ENCODE measurements around the gene TPST1.

The TPST1 gene

GRCh38 chr7:66301249-66301648 lies 96.1 kb downstream of the TPST1 start:
- no peak overlapping the region for H3K4me3 ChIP-seq (ENCODE audit: low read depth, low read length)
- no peak for DNase-seq (ENCODE audit: low read depth)

GRCh38 chr7:66301737-66302136 lies 96.6 kb downstream of the TPST1 start:
- no peak for DNase-seq (ENCODE audit: low read depth)
- H3K4me3 ChIP-seq (ENCODE audit: low read depth, low read length) = no peak overlapping the region
- TF ChIP-seq, protein P1, sequence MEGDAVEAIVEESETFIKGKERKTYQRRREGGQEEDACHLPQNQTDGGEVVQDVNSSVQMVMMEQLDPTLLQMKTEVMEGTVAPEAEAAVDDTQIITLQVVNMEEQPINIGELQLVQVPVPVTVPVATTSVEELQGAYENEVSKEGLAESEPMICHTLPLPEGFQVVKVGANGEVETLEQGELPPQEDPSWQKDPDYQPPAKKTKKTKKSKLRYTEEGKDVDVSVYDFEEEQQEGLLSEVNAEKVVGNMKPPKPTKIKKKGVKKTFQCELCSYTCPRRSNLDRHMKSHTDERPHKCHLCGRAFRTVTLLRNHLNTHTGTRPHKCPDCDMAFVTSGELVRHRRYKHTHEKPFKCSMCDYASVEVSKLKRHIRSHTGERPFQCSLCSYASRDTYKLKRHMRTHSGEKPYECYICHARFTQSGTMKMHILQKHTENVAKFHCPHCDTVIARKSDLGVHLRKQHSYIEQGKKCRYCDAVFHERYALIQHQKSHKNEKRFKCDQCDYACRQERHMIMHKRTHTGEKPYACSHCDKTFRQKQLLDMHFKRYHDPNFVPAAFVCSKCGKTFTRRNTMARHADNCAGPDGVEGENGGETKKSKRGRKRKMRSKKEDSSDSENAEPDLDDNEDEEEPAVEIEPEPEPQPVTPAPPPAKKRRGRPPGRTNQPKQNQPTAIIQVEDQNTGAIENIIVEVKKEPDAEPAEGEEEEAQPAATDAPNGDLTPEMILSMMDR (conservative IDR thresholded peaks at IDR 0.05; ENCODE audit: low read depth, low read length) = no peak

More at GRCh38 chr7:66301249-66301648, 96.1 kb downstream of the TPST1 start:
- TF ChIP-seq, protein P1 (conservative IDR thresholded peaks at IDR 0.05; ENCODE audit: low read depth, low read length) = no peak

GRCh38 chr7:66303454-66304155 lies 98.5 kb downstream of the TPST1 start:
- H3K4me3 ChIP-seq (ENCODE audit: low read depth, low read length) = no peak overlapping the region
- DNase-seq (ENCODE audit: low read depth) = no peak
- TF ChIP-seq, protein P1 (conservative IDR thresholded peaks at IDR 0.05; ENCODE audit: low read depth, low read length) = no peak

- no peak overlapping the region for H3K4me3 ChIP-seq (ENCODE audit: low read depth, low read length)
- no peak for DNase-seq (ENCODE audit: low read depth)
- TF ChIP-seq, protein P1 (conservative IDR thresholded peaks at IDR 0.05; ENCODE audit: low read depth, low read length) = no peak
Observed at GRCh38 chr7:66304536-66304935, 99.4 kb downstream of the TPST1 start.

DNA sequence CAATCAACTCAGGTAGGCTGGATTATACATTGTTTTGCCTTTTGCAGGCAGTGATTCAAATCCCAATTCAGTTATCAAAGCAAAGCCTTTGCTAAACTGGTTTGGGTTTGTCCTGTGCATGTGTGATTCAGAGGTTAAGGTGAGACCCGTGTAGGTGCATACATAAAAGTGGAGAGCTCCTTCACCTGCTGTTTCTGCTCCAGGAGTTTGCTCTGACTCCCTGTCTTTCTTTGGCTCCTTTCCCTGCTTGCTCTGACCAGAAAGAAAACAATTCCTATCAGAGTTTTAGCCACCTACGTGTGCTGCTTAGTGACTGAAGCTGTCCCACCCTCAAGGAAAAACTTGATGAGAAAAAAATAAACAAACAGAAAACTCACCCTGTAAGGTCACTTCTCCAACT lies 101.1 kb downstream of the TPST1 start:
- H3K4me3 ChIP-seq (ENCODE audit: low read depth, low read length) = no peak overlapping the region
- DNase-seq (ENCODE audit: low read depth) = no peak
- TF ChIP-seq, protein P1 (conservative IDR thresholded peaks at IDR 0.05; ENCODE audit: low read depth, low read length) = no peak

GRCh38 chr7:66307591-66308215 lies 102.6 kb downstream of the TPST1 start:
- peak; percentile 83 for DNase-seq (ENCODE audit: low read depth)
- TF ChIP-seq, protein P1 (conservative IDR thresholded peaks at IDR 0.05; ENCODE audit: low read depth, low read length) = no peak
- H3K4me3 ChIP-seq (ENCODE audit: low read depth, low read length) = no peak overlapping the region

- H3K4me3 ChIP-seq (ENCODE audit: low read depth, low read length) = no peak overlapping the region
- TF ChIP-seq, protein P1 (conservative IDR thresholded peaks at IDR 0.05; ENCODE audit: low read depth, low read length) = no peak
- no peak for DNase-seq (ENCODE audit: low read depth)
Observed at GRCh38 chr7:66308411-66308810, 103.3 kb downstream of the TPST1 start.

Measured in choroid plexus epithelial cell (primary cell).